OCI-LY7 (cell line): ENCODE results near the gene MIS18BP1. TPM values are rescaled to one million over a fixed set of nuclear protein-coding genes. Genes with fewer than 3 reads are reported as not detected.

ENCODE experiments used
- BruUV-seq: library from RNA; stranded (reverse); fragments of 400-500 nt; replicated peaks from 2 replicates; lab custom pipeline; 2021; lab: Mats Ljungman, UMichigan
- CTCF ChIA-PET: fragments of 300-600 bp; sonication (Branson Sonifier 250); formaldehyde crosslinking; loops from one replicate; lab custom pipeline; 2022; ENCODE audit warnings: antibody characterized with exemption; ENCODE audit not compliant: unreplicated experiment; lab: Charles Lee
- POLR2A ChIA-PET: fragments of 300-600 bp; sonication (Branson Sonifier 250); formaldehyde crosslinking; loops from one replicate; lab custom pipeline; 2022; ENCODE audit warnings: antibody characterized with exemption; lab: Charles Lee
- DNase-seq: peaks from one replicate; pipeline ENCODE4 v3.0.0-alpha.2; 2015; ENCODE audit warnings: low spot score
- H2AFZ ChIP-seq: fragments of 200-600 bp; sonication (generic), shearing (Covaris generic); 2 replicates; pipeline ENCODE4 v1.6.1; 2014; ENCODE audit warnings: mild to moderate bottlenecking, antibody characterized with exemption, low read length, moderate library complexity
- H3K27ac ChIP-seq: fragments of 200-600 bp; sonication (generic); 2 replicates; pipeline ENCODE4 v1.5.1; 2014; ENCODE audit warnings: mixed run types, low read depth, mild to moderate bottlenecking, moderate library complexity, low read length, inconsistent platforms; ENCODE audit not compliant: poor library complexity, severe bottlenecking
- H3K36me3 ChIP-seq: fragments of 200-600 bp; sonication (generic); 2 replicates; pipeline ENCODE4 v1.6.1; 2014; ENCODE audit warnings: mild to moderate bottlenecking, antibody characterized with exemption, low read length, moderate library complexity, mixed read lengths; ENCODE audit not compliant: insufficient read depth
- H3K4me1 ChIP-seq: fragments of 200-600 bp; sonication (generic); 2 replicates; pipeline ENCODE4 v1.5.1; 2014; ENCODE audit warnings: mild to moderate bottlenecking, low read length; ENCODE audit not compliant: insufficient read depth, poor library complexity, severe bottlenecking
- H3K4me2 ChIP-seq: fragments of 200-600 bp; sonication (generic); 2 replicates; pipeline ENCODE4 v1.6.1; 2014; ENCODE audit warnings: mild to moderate bottlenecking, low read length
- H3K4me3 ChIP-seq: fragments of 200-600 bp; sonication (generic); 2 replicates; pipeline ENCODE4 v1.5.1; 2014; ENCODE audit warnings: mild to moderate bottlenecking, low read depth, low read length; ENCODE audit not compliant: poor library complexity, severe bottlenecking
- H3K79me2 ChIP-seq: fragments of 200-600 bp; sonication (generic); 2 replicates; pipeline ENCODE4 v1.6.1; 2016; ENCODE audit warnings: low read depth, mild to moderate bottlenecking, low read length, moderate library complexity, mixed read lengths; ENCODE audit not compliant: insufficient read depth
- H3K9me2 ChIP-seq: fragments of 200-600 bp; sonication (generic); 2 replicates; pipeline ENCODE4 v1.6.1; 2016; ENCODE audit warnings: mild to moderate bottlenecking, low read length, mixed read lengths; ENCODE audit not compliant: insufficient read depth
- H3K9me3 ChIP-seq: fragments of 200-600 bp; sonication (generic); 2 replicates; pipeline ENCODE4 v1.6.1; 2014; ENCODE audit warnings: mild to moderate bottlenecking, mixed run types, low read length, mixed read lengths
- H4K20me1 ChIP-seq: fragments of 200-600 bp; sonication (generic); 2 replicates; pipeline ENCODE4 v1.6.1; 2014; ENCODE audit warnings: mild to moderate bottlenecking, antibody characterized with exemption, low read length, moderate library complexity, mixed read lengths; ENCODE audit not compliant: insufficient read depth
- EZH2phosphoT487 ChIP-seq: fragments of 200-600 bp; sonication (generic); IDR thresholded peaks from 2 replicates; pipeline ENCODE4 v1.6.1; 2018; ENCODE audit warnings: low read depth, borderline replicate concordance, mild to moderate bottlenecking, mixed run types, antibody characterized with exemption, low read length, moderate library complexity, mixed read lengths
- intact Hi-C: fragments of 100-400 bp; cut with micrococcal nuclease; formaldehyde crosslinking; loops from one replicate; pipeline ENCODE4 v1.10.0; 2022; ENCODE audit not compliant: unreplicated experiment
- total RNA-seq, 2 experiments: library from RNA; depleted of rRNA in 1 of 2; stranded (reverse); fragments of >200 nt in 1 of 2; shearing (Covaris generic) in 1 of 2; gene quantifications; 2 replicates each; pipeline ENCODE4 v1.2.3, GENCODE V29; 2014 to 2022
- TF ChIP-seq, protein P1 (sequence below): fragments of 200-600 bp; sonication (generic); conservative IDR thresholded peaks from 2 replicates; pipeline ENCODE4 v1.5.1; 2014; ENCODE audit warnings: mild to moderate bottlenecking, antibody characterized with exemption, low read length, moderate library complexity, mixed read lengths

The MIS18BP1 gene
- total RNA-seq, 2 experiments from 2014 or later: 99.2 to 103 TPM

DNA sequence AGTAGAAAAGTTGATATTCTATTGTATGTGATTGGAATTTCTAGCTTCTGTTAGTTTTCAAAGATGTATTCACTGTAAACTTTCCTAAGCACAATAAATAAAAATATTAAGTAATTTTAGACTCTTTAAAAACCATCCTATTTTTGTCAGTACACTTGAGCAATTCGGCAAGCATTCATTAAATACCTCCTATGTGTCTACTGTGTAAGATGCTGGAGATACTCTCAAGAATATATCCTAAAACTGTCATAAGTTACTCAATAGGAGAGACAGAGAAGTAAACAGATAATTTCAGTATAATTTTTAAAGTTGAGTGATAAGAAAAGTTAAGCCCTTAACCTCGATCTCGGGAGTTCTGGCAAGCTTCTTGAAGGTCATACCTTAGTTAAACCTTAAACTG lies 71.2 kb downstream of the MIS18BP1 start:
- TSS peak; percentile 17 for BruUV-seq
- ChIA-PET POLR2A (interaction anchor here (1.6 kb wide), 1 partner anchor 12 kb away, joined by 3 read pairs; no protein-coding TSS in a partner anchor), CTCF (no interaction called here)
- no peak for DNase-seq
- Histone ChIP-seq H3K79me2 (no peaks in the 10 kb centered on the region), H3K4me1 (no peaks in the 10 kb centered on the region), H3K36me3 (peaks cover 30% of the 10 kb centered on the region), H3K9me3 (no peaks in the 10 kb centered on the region), H2AFZ (no peak overlapping the region), H3K4me2 (no peak overlapping the region), H4K20me1 (no peaks in the 10 kb centered on the region), H3K9me2 (no peaks in the 10 kb centered on the region), H3K4me3 (no peak overlapping the region), H3K27ac (no peak overlapping the region)
- TF ChIP-seq, protein P1, sequence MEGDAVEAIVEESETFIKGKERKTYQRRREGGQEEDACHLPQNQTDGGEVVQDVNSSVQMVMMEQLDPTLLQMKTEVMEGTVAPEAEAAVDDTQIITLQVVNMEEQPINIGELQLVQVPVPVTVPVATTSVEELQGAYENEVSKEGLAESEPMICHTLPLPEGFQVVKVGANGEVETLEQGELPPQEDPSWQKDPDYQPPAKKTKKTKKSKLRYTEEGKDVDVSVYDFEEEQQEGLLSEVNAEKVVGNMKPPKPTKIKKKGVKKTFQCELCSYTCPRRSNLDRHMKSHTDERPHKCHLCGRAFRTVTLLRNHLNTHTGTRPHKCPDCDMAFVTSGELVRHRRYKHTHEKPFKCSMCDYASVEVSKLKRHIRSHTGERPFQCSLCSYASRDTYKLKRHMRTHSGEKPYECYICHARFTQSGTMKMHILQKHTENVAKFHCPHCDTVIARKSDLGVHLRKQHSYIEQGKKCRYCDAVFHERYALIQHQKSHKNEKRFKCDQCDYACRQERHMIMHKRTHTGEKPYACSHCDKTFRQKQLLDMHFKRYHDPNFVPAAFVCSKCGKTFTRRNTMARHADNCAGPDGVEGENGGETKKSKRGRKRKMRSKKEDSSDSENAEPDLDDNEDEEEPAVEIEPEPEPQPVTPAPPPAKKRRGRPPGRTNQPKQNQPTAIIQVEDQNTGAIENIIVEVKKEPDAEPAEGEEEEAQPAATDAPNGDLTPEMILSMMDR: no peak
- no peak for TF ChIP-seq EZH2phosphoT487
- intact Hi-C loops: no loop called here

DNA sequence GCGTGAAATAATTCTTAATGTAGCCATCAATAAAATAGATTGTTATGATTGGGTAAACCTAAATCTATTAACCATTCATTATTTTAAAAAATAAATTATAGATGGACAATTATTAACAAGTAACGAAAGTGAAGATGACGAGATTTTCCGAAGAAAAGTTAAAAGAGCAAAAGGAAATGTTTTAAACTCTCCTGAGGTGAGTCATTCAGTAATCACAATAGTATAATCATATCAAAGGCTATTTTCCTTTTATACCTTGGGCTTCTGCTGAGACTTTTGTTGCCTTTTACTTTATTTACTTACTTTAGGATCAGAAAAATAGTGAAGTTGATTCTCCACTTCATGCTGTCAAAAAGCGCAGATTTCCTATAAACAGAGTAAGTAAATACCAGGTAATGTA lies 71.7 kb downstream of the MIS18BP1 start:
- no peak overlapping the region for H3K4me3 ChIP-seq
- H2AFZ ChIP-seq: no peak overlapping the region
- H3K9me2 ChIP-seq: no peaks in the 10 kb centered on the region
- no peaks in the 10 kb centered on the region for H3K79me2 ChIP-seq
- TF ChIP-seq, protein P1: no peak
- TF ChIP-seq EZH2phosphoT487: no peak
- no peaks in the 10 kb centered on the region for H4K20me1 ChIP-seq
- no peaks in the 10 kb centered on the region for H3K4me1 ChIP-seq
- ChIA-PET CTCF (no interaction called here), POLR2A (no interaction called here)
- no peak for DNase-seq
- H3K4me2 ChIP-seq: no peak overlapping the region
- H3K36me3 ChIP-seq: peaks cover 25% of the 10 kb centered on the region
- BruUV-seq: no TSS peak
- no peak overlapping the region for H3K27ac ChIP-seq
- intact Hi-C loops: no loop called here
- H3K9me3 ChIP-seq: no peaks in the 10 kb centered on the region

DNA sequence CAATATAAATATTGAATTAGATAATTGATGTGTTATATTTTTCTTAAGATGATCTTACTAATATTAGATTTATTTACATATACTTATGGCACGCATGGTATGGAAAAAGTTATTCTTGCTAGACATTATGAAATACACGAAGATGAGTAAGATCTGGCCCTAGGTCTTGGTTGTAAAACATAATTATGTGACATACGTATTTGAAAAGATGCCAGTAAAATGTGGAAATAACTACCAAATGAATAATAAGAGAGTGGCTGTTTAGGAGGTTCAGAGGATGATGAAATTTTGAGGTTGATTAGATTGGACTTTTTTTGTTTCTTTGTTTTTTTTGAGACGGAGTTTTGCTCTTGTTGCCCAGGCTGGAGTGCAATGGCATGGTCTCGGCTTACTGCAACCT lies 75.9 kb downstream of the MIS18BP1 start:
- POLR2A ChIA-PET: no interaction called here
- no peaks in the 10 kb centered on the region for H3K4me1 ChIP-seq
- no peak overlapping the region for H3K27ac ChIP-seq
- H4K20me1 ChIP-seq: no peaks in the 10 kb centered on the region
- H3K4me2 ChIP-seq: no peak overlapping the region
- BruUV-seq: no TSS peak
- no peak overlapping the region for H3K4me3 ChIP-seq
- CTCF ChIA-PET: no interaction called here
- no peak for DNase-seq
- no peaks in the 10 kb centered on the region for H3K9me2 ChIP-seq
- intact Hi-C loops: no loop called here
- H2AFZ ChIP-seq: no peak overlapping the region
- no peaks in the 10 kb centered on the region for H3K9me3 ChIP-seq
- H3K79me2 ChIP-seq: no peaks in the 10 kb centered on the region
- TF ChIP-seq EZH2phosphoT487: no peak
- TF ChIP-seq, protein P1: no peak
- H3K36me3 ChIP-seq: peaks cover 41% of the 10 kb centered on the region
